Ovary (tissue), 9 donors: ENCODE measurements around the gene VGLL4. TPM values are rescaled to one million over a fixed set of nuclear protein-coding genes. Genes with fewer than 3 reads are reported as not detected.
A peak's percentile ranks its signal among the peaks of the same experiment; 100 is the strongest.

Source experiments
- DNase-seq, 5 donors: peaks; one replicate each; pipeline ENCODE4 v3.0.0-alpha.2; 2019 to 2020
- H3K27ac ChIP-seq, 2 donors: fragments of 200-600 bp; one replicate each; pipeline versions ENCODE4 v1.5.1 to v1.8.0; 2019 to 2022
- H3K27me3 ChIP-seq: fragments of 200-600 bp; one replicate; pipeline ENCODE4 v1.8.0; 2022
- H3K36me3 ChIP-seq: fragments of 200-600 bp; sonication (generic); one replicate; pipeline ENCODE4 v1.5.1; 2019
- H3K4me1 ChIP-seq: one replicate; pipeline ENCODE4 v1.8.1; 2013; ENCODE audit warnings: mild to moderate bottlenecking, moderate library complexity; ENCODE audit not compliant: insufficient read depth
- H3K4me3 ChIP-seq: fragments of 200-600 bp; sonication (generic); one replicate; pipeline ENCODE4 v1.5.1; 2017
- H3K9me3 ChIP-seq, 2 donors: fragments of 200-600 bp in 1 of 2; sonication (generic) in 1 of 2; one replicate each; pipeline versions ENCODE4 v1.5.1 to v1.8.1; 2013 to 2019; ENCODE audit warnings: mild to moderate bottlenecking in 1 of 2, moderate library complexity in 1 of 2
- EP300 ChIP-seq: sonication (generic); formaldehyde crosslinking; IDR thresholded peaks from one replicate; pipeline ENCODE4 v1.6.1; 2017; ENCODE audit warnings: antibody characterized with exemption
- POLR2A ChIP-seq: fragments of 450-650 bp; IDR thresholded peaks from one replicate; pipeline ENCODE4 v1.6.1; 2017; ENCODE audit warnings: antibody characterized with exemption, mild to moderate bottlenecking, moderate library complexity
- WGBS, 3 donors: extraction: QIAGEN DNeasy Blood & Tissue Kit in 1 of 3; methylation state at CpG; one replicate each; pipeline versions ENCODE4 v1.1.5 to v1.1.7; 2013 to 2017; 5-methylcytosine and 5-hydroxymethylcytosine counted together
- intact Hi-C, 4 donors: fragments of 100-400 bp; cut with DNase I; formaldehyde crosslinking; loops; one replicate each; pipeline versions ENCODE4 v1.11.0 to v1.15.1; 2022 to 2023
- polyA plus RNA-seq, 2 donors: library from polyadenylated mRNA; stranded (reverse); fragments of 200-250 nt in 1 of 2; fragments of 350-450 nt in 1 of 2; fragmentation: Illumina TruSeq in 1 of 2; extraction: RNeasy Lipid Tissue Mini Kit (QIAGEN cat#74804) in 1 of 2; gene quantifications; one replicate each; pipeline ENCODE4 v1.2.3, GENCODE V29; 2013 to 2014
- total RNA-seq, 7 donors: library from RNA; depleted of rRNA in 2 of 7; stranded (reverse); fragments of >200 nt in 2 of 7; fragmentation: NEBNext Ultra II Directional in 3 of 7; extraction: Animal tissue kit (Norgen Biotek cat#: 25700) in 3 of 7; gene quantifications; one replicate each; pipeline versions ENCODE4 v1.1.0 to v1.2.4, GENCODE V29; 2016 to 2023
- TF ChIP-seq, protein P1 (sequence below), 3 donors: fragments of 450-650 bp in 2 of 3; fragments of 200-600 bp in 1 of 3; IDR thresholded peaks; one replicate each; pipeline versions ENCODE4 v1.5.1 to v1.8.0; 2016 to 2022; ENCODE audit warnings: antibody characterized with exemption in 3 of 3, mild to moderate bottlenecking in 1 of 3
- donor health status: DM: no; HTN: no; CAD: no; lungs with moderate emphysema.
- donor health status: DM: no; HTN: no; CAD: no.
- donor health status: Bipolar disorder and iron deficiency.
- donor health status: DM: yes; HTN: yes; CAD: no.
- donor health status: DM: no; HTN: no; CAD: no.
- donor health status: DM: yes; HTN: yes; CAD: no.

VGLL4 gene
- total and polyA plus RNA-seq, 9 donors, result 73.2 to 120 (median 106) TPM

DNA sequence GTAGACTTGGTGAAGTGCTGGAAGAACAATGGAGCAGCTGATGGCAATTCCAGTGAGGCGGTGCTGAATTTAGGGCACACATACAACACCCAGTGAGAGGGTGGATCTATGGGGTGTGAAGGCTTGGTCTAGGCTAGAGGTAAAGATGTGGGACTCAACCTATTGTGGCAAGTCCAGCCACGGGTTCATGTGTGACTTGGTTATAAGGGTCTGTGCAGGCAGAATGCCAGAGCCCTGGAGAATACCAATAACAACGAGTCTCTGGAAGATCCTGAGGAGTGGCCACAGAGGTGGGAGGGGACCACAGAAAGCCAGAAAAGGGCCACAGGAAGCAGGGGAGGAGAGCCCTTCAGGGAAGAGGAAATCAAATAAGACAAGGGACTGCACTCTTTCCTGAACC, 55.0 kb downstream of the VGLL4 start:
- Histone ChIP-seq H3K27ac (peak overlapping the region; percentile 17 to 40), H3K9me3 (no peaks in the 10 kb centered on the region), H3K27me3 (no peaks in the 10 kb centered on the region), H3K36me3 (no peaks in the 10 kb centered on the region), H3K4me3 (no peak overlapping the region), H3K4me1 (peaks cover 52% of the 10 kb centered on the region)
- WGBS, 3 donors, result 53 to 57% (median 57%) methylated on average over 3 of the region's 3 CpGs
- peak in 1 of 5 donors; percentile 13 for DNase-seq
- TF ChIP-seq, protein P1, sequence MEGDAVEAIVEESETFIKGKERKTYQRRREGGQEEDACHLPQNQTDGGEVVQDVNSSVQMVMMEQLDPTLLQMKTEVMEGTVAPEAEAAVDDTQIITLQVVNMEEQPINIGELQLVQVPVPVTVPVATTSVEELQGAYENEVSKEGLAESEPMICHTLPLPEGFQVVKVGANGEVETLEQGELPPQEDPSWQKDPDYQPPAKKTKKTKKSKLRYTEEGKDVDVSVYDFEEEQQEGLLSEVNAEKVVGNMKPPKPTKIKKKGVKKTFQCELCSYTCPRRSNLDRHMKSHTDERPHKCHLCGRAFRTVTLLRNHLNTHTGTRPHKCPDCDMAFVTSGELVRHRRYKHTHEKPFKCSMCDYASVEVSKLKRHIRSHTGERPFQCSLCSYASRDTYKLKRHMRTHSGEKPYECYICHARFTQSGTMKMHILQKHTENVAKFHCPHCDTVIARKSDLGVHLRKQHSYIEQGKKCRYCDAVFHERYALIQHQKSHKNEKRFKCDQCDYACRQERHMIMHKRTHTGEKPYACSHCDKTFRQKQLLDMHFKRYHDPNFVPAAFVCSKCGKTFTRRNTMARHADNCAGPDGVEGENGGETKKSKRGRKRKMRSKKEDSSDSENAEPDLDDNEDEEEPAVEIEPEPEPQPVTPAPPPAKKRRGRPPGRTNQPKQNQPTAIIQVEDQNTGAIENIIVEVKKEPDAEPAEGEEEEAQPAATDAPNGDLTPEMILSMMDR (IDR thresholded peaks at IDR 0.05), result no peak
- no peak for TF ChIP-seq EP300
- no peak for TF ChIP-seq POLR2A
- intact Hi-C loops, result loop anchor here in 1 of 4 donors (10.0 kb wide), 1 partner anchor 56 kb away; the partner anchor contains the start of gene VGLL4

DNA sequence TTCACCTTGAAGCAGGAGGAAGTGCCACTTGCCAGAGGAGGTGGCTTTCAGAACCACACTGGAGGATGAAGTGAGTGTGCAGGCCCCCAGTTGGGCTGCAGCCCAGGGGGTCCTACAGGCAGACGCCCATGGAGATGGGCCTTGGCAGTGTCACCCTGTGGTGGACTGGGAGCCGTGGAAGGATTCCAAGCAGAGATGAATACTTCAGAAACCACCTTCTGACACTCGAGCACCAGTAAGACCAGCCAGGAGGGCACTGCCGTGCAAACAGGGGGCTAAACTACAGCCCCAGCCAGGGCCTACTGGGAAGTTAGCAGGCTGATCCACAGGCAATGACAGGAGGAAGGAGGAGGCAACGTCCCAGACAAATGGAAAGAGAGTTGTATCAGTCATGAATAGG, 55.4 kb downstream of the VGLL4 start:
- Histone ChIP-seq H3K4me1 (peaks cover 52% of the 10 kb centered on the region), H3K36me3 (no peaks in the 10 kb centered on the region), H3K4me3 (no peak overlapping the region), H3K9me3 (no peaks in the 10 kb centered on the region), H3K27me3 (no peaks in the 10 kb centered on the region), H3K27ac (peak overlapping the region in 1 of 2 donors; percentile 40)
- intact Hi-C loops, result loop anchor here in 1 of 4 donors (10.0 kb wide), 1 partner anchor 56 kb away; the partner anchor contains the start of gene VGLL4
- TF ChIP-seq EP300, result no peak
- WGBS, 3 donors, result 79 to 86% (median 85%) methylated on average over 5 of the region's 5 CpGs
- peak in 1 of 5 donors; percentile 17 for DNase-seq

DNA sequence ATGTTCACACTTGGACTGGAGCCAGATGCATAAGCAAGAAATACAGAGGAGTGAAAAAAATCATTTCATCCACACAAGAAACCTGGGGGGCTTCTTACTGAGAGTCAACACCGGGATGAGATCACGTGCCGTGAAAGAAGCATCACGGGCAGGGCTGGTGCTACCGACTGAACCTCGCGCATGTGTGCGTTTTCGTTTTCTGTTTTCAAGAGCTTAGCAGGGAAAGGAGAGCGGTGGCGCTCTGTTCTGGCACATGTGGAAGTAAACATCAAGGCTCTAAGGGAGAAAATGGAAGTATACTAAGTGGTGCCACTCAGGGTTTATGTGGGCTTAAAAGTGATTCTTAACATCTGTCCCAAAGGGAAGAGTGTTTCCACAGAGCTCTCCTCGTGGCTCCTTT, 55.9 kb downstream of the VGLL4 start:
- Histone ChIP-seq H3K27ac (peak overlapping the region in 1 of 2 donors; percentile 40), H3K27me3 (no peaks in the 10 kb centered on the region), H3K4me1 (peaks cover 52% of the 10 kb centered on the region), H3K9me3 (no peaks in the 10 kb centered on the region), H3K4me3 (no peak overlapping the region), H3K36me3 (no peaks in the 10 kb centered on the region)
- intact Hi-C loops, result loop anchor here in 1 of 4 donors (10.0 kb wide), 1 partner anchor 57 kb away; the partner anchor contains the start of gene VGLL4
- TF ChIP-seq EP300 (no peak), POLR2A (no peak)
- TF ChIP-seq, protein P1 (IDR thresholded peaks at IDR 0.05), result no peak
- WGBS, 3 donors, result 86 to 90% (median 89%) methylated on average over 12 of the region's 12 CpGs
- peak in 1 of 5 donors; percentile 18 for DNase-seq

DNA sequence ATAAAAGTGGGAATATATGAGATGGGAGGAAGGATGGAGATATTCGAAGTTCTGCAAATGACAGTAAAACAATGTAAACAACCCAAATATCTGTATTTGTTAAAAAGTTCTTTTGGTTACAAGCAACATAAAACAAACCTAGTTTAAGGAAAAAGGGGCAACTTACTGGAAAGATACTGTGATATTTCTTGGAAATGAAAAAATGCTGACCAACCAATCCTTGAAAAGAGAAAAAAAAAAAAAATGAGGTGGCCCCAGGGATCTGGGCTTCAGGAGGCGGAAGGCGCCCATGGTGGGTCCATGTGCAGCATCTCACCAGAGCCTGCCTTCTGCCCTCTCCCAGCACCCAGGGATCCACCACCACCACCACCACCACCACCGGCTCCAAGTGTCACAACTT, 59.1 kb downstream of the VGLL4 start:
- WGBS, 3 donors, result 53 to 67% (median 54%) methylated on average over 4 of the region's 4 CpGs
- Histone ChIP-seq H3K4me1 (peaks cover 42% of the 10 kb centered on the region), H3K27ac (no peak overlapping the region), H3K36me3 (no peaks in the 10 kb centered on the region), H3K9me3 (no peaks in the 10 kb centered on the region), H3K27me3 (no peaks in the 10 kb centered on the region), H3K4me3 (no peak overlapping the region)
- DNase-seq, result peak in 1 of 5 donors; percentile 16
- intact Hi-C loops, result loop anchor here in 2 of 4 donors (5.0 to 10.0 kb wide), 2 partner anchors 58 to 60 kb away; partner anchors contain the start of gene VGLL4 (in 2 of the 2)
- TF ChIP-seq EP300, result no peak
- TF ChIP-seq POLR2A, result no peak
- TF ChIP-seq, protein P1 (IDR thresholded peaks at IDR 0.05), result no peak

DNA sequence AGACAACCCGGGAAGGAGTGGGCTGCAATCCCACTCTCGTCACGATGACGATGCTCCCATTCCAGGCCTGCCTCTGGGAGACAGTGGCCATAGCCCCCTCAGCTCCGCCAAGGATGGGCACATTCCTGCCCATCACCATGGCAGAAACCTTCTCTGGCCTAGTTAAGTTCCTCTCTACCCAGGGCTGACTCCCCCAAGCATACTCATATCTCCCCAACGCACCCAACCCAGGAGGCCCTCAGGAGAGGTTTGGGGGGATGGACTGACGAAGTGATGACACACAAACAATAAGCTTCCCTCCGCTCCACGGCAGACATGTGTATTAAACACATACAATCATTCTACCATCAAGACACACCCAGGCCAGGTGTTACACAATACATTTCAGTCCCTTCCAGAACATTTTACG, 60.1 kb downstream of the VGLL4 start:
- no peaks in the 10 kb centered on the region for H3K36me3 ChIP-seq
- TF ChIP-seq, protein P1 (IDR thresholded peaks at IDR 0.05), result no peak
- TF ChIP-seq POLR2A (no peak), EP300 (no peak)
- H3K4me1 ChIP-seq, result peaks cover 35% of the 10 kb centered on the region
- no peaks in the 10 kb centered on the region for H3K27me3 ChIP-seq
- 42 to 51% (median 48%) methylated on average over 10 of the region's 10 CpGs for WGBS, 3 donors
- no peaks in the 10 kb centered on the region for H3K9me3 ChIP-seq
- H3K4me3 ChIP-seq, result no peak overlapping the region
- peak overlapping the region in 1 of 2 donors; percentile 74 for H3K27ac ChIP-seq
- peak in 2 of 5 donors; percentile 27 to 41 for DNase-seq
- intact Hi-C loops, result loop anchor here in 3 of 4 donors (1.0 to 10.0 kb wide), 3 partner anchors 59 to 250 kb away; partner anchors contain the start of gene VGLL4 (in 2 of the 3)
